Retinal pigment epithelial cell (primary cell): ENCODE results near the gene ADAM15.

Source experiments
- DNase-seq: peaks from one replicate; pipeline ENCODE4 v3.0.0-alpha.2; 2010; ENCODE audit warnings: low read depth
- H3K4me3 ChIP-seq: 2 replicates; pipeline ENCODE4 v1.5.1; 2011; ENCODE audit warnings: mild to moderate bottlenecking, low read length, control low read depth, moderate library complexity
- CTCF ChIP-seq: conservative IDR thresholded peaks from 2 replicates; pipeline ENCODE4 v1.5.1; 2011; ENCODE audit warnings: low read depth, low read length, control low read depth, inconsistent platforms

The ADAM15 gene

GRCh38 chr1:155079487-155080311, 28.6 kb downstream of the ADAM15 start:
- H3K4me3 ChIP-seq = no peak overlapping the region
- TF ChIP-seq CTCF = no peak
- DNase-seq = no peak

- H3K4me3 ChIP-seq = no peak overlapping the region
Observed at GRCh38 chr1:155080312-155081228, 29.5 kb downstream of the ADAM15 start.

GRCh38 chr1:155081472-155082300, 30.6 kb downstream of the ADAM15 start:
- H3K4me3 ChIP-seq = no peak overlapping the region
- no peak for DNase-seq
- no peak for TF ChIP-seq CTCF

More at GRCh38 chr1:155080312-155081228, 29.5 kb downstream of the ADAM15 start:
- TF ChIP-seq CTCF = no peak
- DNase-seq = no peak

- H3K4me3 ChIP-seq = no peak overlapping the region
Observed at GRCh38 chr1:155082301-155083051, 31.4 kb downstream of the ADAM15 start.

GRCh38 chr1:155083052-155083541, 32.0 kb downstream of the ADAM15 start:
- no peak for DNase-seq
- TF ChIP-seq CTCF = no peak
- H3K4me3 ChIP-seq = no peak overlapping the region

More at GRCh38 chr1:155082301-155083051, 31.4 kb downstream of the ADAM15 start:
- TF ChIP-seq CTCF = no peak
- no peak for DNase-seq
